Measurements from ENCODE around the gene LGMN.
"Not testable (repeated sequence)": the region's sequence is repeated elsewhere in the genome, so short reads cannot be mapped to it uniquely, and the experiment has no call there.

The LGMN gene

GRCh38 chr14:92724516-92725340 lies 23.7 kb downstream of the LGMN start:
- no peak for DNase-seq

- DNase-seq, result no peak
These were observed 28.5 kb downstream of the LGMN start for GRCh38 chr14:92719890-92720323.

- no peak for DNase-seq
These were observed 29.0 kb downstream of the LGMN start for GRCh38 chr14:92719421-92719820.

- DNase-seq, result no peak
These were observed 29.8 kb downstream of the LGMN start for GRCh38 chr14:92718664-92719063.

GRCh38 chr14:92717571-92718042 lies 30.8 kb downstream of the LGMN start:
- DNase-seq, result no peak

- no peak for DNase-seq
These were observed 32.3 kb downstream of the LGMN start for GRCh38 chr14:92716131-92716530.

- DNase-seq, result not testable (repeated sequence)
These were observed 33.6 kb downstream of the LGMN start for GRCh38 chr14:92714739-92715307.

GRCh38 chr14:92712654-92713051 lies 35.8 kb downstream of the LGMN start:
- DNase-seq, result no peak

GRCh38 chr14:92711976-92712653 lies 36.3 kb downstream of the LGMN start:
- no peak for DNase-seq

GRCh38 chr14:92710001-92710341 lies 38.5 kb downstream of the LGMN start:
- no peak for DNase-seq

GRCh38 chr14:92709340-92710000 lies 39.0 kb downstream of the LGMN start:
- DNase-seq, result no peak

GRCh38 chr14:92706386-92706785 lies 42.0 kb downstream of the LGMN start:
- DNase-seq, result no peak

- DNase-seq, result no peak
These were observed 43.6 kb downstream of the LGMN start for GRCh38 chr14:92704821-92705220.

GRCh38 chr14:92704036-92704804 lies 44.2 kb downstream of the LGMN start:
- no peak for DNase-seq

- DNase-seq, result no peak
These were observed 44.9 kb downstream of the LGMN start for GRCh38 chr14:92703516-92703915.

GRCh38 chr14:92702441-92702918 lies 45.9 kb downstream of the LGMN start:
- DNase-seq, result no peak

GRCh38 chr14:92701826-92702225 lies 46.6 kb downstream of the LGMN start:
- no peak for DNase-seq

- no peak for DNase-seq
These were observed 50.0 kb downstream of the LGMN start for GRCh38 chr14:92698393-92698792.

GRCh38 chr14:92696366-92696765 lies 52.1 kb downstream of the LGMN start:
- no peak for DNase-seq

- no peak for DNase-seq
These were observed 52.9 kb downstream of the LGMN start for GRCh38 chr14:92695562-92695961.

- DNase-seq, result no peak
These were observed 53.6 kb downstream of the LGMN start for GRCh38 chr14:92694807-92695206.

- no peak for DNase-seq
These were observed 54.2 kb downstream of the LGMN start for GRCh38 chr14:92693998-92694795.
